Measurements from ENCODE around the gene SLF1. TPM values are rescaled to one million over a fixed set of nuclear protein-coding genes. Genes with fewer than 3 reads are reported as not detected.

SLF1 gene
- total RNA-seq, 4 donors from 2014 or later, result 6.7 to 8.4 (median 7.5) TPM

DNA sequence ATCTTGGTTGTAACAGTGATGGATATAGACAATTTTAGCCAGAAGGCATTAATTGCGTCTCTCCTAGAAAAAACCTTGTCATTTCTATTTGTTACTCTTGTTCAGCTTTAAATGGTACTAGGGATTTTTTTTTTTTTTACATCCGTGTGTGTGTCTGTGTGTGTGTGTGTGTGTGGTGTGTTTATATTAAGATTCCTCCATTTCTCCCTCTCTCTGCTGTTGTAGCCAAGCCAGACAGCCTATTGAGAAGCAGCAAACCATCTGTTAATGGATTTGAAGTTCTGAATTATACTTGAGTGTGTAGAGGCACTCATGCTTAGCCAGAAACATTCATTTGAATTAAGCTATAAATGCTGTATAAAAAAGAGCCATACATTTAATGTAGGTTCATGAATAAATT lies 72.3 kb downstream of the SLF1 start:
- Histone ChIP-seq H3K4me1 (peaks cover 0 to 31% (median 0%) of the 10 kb centered on the region in 4 donors), H3K9me3 (no peaks in the 10 kb centered on the region), H3K4me3 (no peak overlapping the region), H3K27me3 (no peaks in the 10 kb centered on the region), H3K27ac (no peak overlapping the region), H3K36me3 (peaks cover 0 to 12% (median 0%) of the 10 kb centered on the region in 3 donors)
- TF ChIP-seq POLR2A (IDR thresholded peaks at IDR 0.05), result no peak
- TF ChIP-seq EP300 (IDR thresholded peaks at IDR 0.05), result no peak
- TF ChIP-seq, protein P1, sequence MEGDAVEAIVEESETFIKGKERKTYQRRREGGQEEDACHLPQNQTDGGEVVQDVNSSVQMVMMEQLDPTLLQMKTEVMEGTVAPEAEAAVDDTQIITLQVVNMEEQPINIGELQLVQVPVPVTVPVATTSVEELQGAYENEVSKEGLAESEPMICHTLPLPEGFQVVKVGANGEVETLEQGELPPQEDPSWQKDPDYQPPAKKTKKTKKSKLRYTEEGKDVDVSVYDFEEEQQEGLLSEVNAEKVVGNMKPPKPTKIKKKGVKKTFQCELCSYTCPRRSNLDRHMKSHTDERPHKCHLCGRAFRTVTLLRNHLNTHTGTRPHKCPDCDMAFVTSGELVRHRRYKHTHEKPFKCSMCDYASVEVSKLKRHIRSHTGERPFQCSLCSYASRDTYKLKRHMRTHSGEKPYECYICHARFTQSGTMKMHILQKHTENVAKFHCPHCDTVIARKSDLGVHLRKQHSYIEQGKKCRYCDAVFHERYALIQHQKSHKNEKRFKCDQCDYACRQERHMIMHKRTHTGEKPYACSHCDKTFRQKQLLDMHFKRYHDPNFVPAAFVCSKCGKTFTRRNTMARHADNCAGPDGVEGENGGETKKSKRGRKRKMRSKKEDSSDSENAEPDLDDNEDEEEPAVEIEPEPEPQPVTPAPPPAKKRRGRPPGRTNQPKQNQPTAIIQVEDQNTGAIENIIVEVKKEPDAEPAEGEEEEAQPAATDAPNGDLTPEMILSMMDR (IDR thresholded peaks at IDR 0.05), result no peak
- 62 to 67% methylated on average over 2 of the region's 2 CpGs for WGBS, 2 donors
- no peak for DNase-seq (ENCODE audit: low spot score in 2 of 2)

- TF ChIP-seq, protein P1 (IDR thresholded peaks at IDR 0.05), result no peak
- TF ChIP-seq EP300 (IDR thresholded peaks at IDR 0.05) (no peak), POLR2A (IDR thresholded peaks at IDR 0.05) (no peak)
- H3K4me3 ChIP-seq, result no peak overlapping the region
- no peak for DNase-seq (ENCODE audit: low spot score in 2 of 2)
- peaks cover 0 to 31% (median 0%) of the 10 kb centered on the region in 4 donors for H3K4me1 ChIP-seq
- H3K9me3 ChIP-seq, result no peaks in the 10 kb centered on the region
- no peaks in the 10 kb centered on the region for H3K27me3 ChIP-seq
- no peak overlapping the region for H3K27ac ChIP-seq
- H3K36me3 ChIP-seq, result peaks cover 0 to 12% (median 0%) of the 10 kb centered on the region in 3 donors
- WGBS, 2 donors, result 80 to 92% methylated on average over 1 of the region's 1 CpG
Measured at GRCh38 chr5:94691291-94691690, 72.8 kb downstream of the SLF1 start.

- H3K36me3 ChIP-seq, result peaks cover 0 to 5% (median 0%) of the 10 kb centered on the region in 3 donors
- peaks cover 0 to 31% (median 0%) of the 10 kb centered on the region in 4 donors for H3K4me1 ChIP-seq
- no peak overlapping the region for H3K4me3 ChIP-seq
- DNase-seq (ENCODE audit: low spot score in 2 of 2), result no peak
- no peak overlapping the region for H3K27ac ChIP-seq
- WGBS, 2 donors, result 30 to 45% methylated on average over 4 of the region's 4 CpGs
- TF ChIP-seq, protein P1 (IDR thresholded peaks at IDR 0.05), result no peak
- no peak for TF ChIP-seq EP300 (IDR thresholded peaks at IDR 0.05)
- no peak for TF ChIP-seq POLR2A (IDR thresholded peaks at IDR 0.05)
- no peaks in the 10 kb centered on the region for H3K9me3 ChIP-seq
- H3K27me3 ChIP-seq, result no peaks in the 10 kb centered on the region
Measured at GRCh38 chr5:94691949-94692348, 73.5 kb downstream of the SLF1 start.

DNA sequence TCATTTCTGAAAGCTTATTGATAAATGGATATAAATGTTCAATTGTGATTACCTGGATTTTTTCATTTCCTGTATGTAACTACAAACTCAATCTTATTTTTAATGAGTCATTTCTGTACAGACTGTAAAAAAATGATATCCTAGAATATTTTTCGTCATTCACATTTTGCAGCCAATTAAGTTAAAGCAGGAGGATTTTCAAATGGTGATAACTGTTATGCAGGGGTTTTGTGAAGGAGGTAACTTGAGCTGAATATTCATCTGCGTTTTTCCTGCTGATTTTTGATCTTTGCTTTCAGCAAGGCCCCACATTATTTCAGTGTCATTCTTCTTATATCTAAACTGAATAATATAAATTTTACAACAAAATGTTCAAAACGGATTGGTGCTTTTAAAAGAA lies 74.1 kb downstream of the SLF1 start:
- Histone ChIP-seq H3K27ac (no peak overlapping the region), H3K4me3 (no peak overlapping the region)
- 73% methylated on average over 3 of the region's 3 CpGs for WGBS, 2 donors

GRCh38 chr5:94693043-94693822 lies 74.8 kb downstream of the SLF1 start:
- no peaks in the 10 kb centered on the region for H3K9me3 ChIP-seq
- H3K27me3 ChIP-seq, result no peaks in the 10 kb centered on the region
- no peak overlapping the region for H3K4me3 ChIP-seq
- TF ChIP-seq, protein P1 (IDR thresholded peaks at IDR 0.05), result peak in 3 of 5 experiments; percentile 19 to 28 (median 25)
- TF ChIP-seq POLR2A (IDR thresholded peaks at IDR 0.05), result no peak
- WGBS, 2 donors, result 35 to 42% methylated on average over 5 of the region's 5 CpGs
- H3K4me1 ChIP-seq, result peaks cover 0 to 31% (median 0%) of the 10 kb centered on the region in 4 donors
- no peaks in the 10 kb centered on the region for H3K36me3 ChIP-seq
- DNase-seq (ENCODE audit: low spot score in 2 of 2), result no peak
- no peak overlapping the region for H3K27ac ChIP-seq

More for the DNA sequence above, 74.1 kb downstream of the SLF1 start:
- DNase-seq (ENCODE audit: low spot score in 2 of 2), result no peak
- Histone ChIP-seq H3K9me3 (no peaks in the 10 kb centered on the region), H3K36me3 (no peaks in the 10 kb centered on the region), H3K27me3 (no peaks in the 10 kb centered on the region), H3K4me1 (peaks cover 0 to 31% (median 0%) of the 10 kb centered on the region in 4 donors)
- TF ChIP-seq, protein P1 (IDR thresholded peaks at IDR 0.05), result no peak
- TF ChIP-seq EP300 (IDR thresholded peaks at IDR 0.05), result no peak
- TF ChIP-seq POLR2A (IDR thresholded peaks at IDR 0.05), result no peak
